ENCODE measurements around the gene PTAR1. TPM values are rescaled to one million over a fixed set of nuclear protein-coding genes. Genes with fewer than 3 reads are reported as not detected.
A peak's percentile ranks its signal among the peaks of the same experiment; 100 is the strongest.

Gene PTAR1
- total RNA-seq, 2 donors from 2014 or later = 35.8 to 41.9 TPM

DNA sequence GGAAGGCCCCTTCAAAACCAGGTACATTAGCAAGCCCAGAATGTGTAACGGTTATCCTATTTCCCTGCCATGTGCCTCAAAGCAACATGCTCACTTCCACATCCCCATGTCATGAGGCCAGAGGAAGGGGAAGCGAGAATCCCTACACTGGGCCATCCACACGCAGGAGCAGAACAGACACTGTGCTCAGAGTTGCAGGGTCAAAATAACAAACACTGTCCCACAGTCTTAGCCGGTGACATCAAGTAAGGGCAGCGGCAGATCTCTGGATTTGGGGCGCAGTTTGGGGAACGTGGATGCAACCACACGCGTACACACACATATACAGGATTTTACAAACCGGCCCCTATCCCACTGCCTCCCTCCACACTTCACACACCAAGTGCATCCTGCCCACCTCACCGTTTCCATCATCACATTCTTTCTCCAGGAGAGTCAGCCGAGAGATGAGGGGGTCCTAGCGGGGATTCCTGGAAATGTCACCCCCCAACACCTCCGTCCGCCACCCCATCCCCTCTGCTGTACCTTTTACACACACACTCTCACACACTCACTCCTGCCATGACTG is 88.4 kb downstream of the PTAR1 start:
- 47 to 61% methylated on average over 15 of the region's 15 CpGs for WGBS, 2 donors
- H3K36me3 ChIP-seq (replicated peaks in 1 of 2; ENCODE audit: insufficient read depth in 1 of 2, low read depth in 2 of 2) = no peaks in the 10 kb centered on the region
- ATAC-seq (no peak), DNase-seq (peak in 1 of 4 donors; percentile 25)
- H3K4me3 ChIP-seq = peak overlapping the region; percentile 52 to 77
- intact Hi-C loops (cut with DNase I) = no loop called here
- no peaks in the 10 kb centered on the region for H3K9me3 ChIP-seq
- peak overlapping the region; percentile 35 to 75 (median 58) for H3K27ac ChIP-seq
- no peaks in the 10 kb centered on the region for H3K27me3 ChIP-seq
- H3K4me1 ChIP-seq = peaks cover 13% of the 10 kb centered on the region
- TF ChIP-seq, protein P1, sequence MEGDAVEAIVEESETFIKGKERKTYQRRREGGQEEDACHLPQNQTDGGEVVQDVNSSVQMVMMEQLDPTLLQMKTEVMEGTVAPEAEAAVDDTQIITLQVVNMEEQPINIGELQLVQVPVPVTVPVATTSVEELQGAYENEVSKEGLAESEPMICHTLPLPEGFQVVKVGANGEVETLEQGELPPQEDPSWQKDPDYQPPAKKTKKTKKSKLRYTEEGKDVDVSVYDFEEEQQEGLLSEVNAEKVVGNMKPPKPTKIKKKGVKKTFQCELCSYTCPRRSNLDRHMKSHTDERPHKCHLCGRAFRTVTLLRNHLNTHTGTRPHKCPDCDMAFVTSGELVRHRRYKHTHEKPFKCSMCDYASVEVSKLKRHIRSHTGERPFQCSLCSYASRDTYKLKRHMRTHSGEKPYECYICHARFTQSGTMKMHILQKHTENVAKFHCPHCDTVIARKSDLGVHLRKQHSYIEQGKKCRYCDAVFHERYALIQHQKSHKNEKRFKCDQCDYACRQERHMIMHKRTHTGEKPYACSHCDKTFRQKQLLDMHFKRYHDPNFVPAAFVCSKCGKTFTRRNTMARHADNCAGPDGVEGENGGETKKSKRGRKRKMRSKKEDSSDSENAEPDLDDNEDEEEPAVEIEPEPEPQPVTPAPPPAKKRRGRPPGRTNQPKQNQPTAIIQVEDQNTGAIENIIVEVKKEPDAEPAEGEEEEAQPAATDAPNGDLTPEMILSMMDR (IDR thresholded peaks at IDR 0.05) = no peak
- TF ChIP-seq POLR2A (IDR thresholded peaks at IDR 0.05) = no peak

DNA sequence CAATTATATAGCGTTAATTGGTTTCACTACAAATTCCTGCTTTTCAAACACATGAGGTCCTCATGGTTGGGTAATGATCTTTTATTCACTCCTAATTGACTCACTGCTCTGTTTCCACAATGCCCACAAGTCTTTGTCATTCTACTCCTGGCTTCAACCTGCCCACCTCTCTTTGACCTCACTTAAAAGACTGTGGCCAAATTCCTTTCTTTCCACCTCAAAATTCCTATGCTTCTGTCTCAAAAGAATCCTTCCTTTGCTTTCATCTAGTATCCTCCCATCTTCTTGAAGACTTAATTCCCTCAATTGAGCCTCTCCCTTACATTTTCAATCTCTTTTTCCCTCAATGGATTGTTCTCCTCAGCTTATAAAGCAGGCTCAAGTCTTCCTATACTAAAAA is 92.5 kb downstream of the PTAR1 start:
- no peaks in the 10 kb centered on the region for H3K36me3 ChIP-seq (replicated peaks in 1 of 2; ENCODE audit: insufficient read depth in 1 of 2, low read depth in 2 of 2)
- DNase-seq (no peak), ATAC-seq (no peak)
- H3K27me3 ChIP-seq = no peaks in the 10 kb centered on the region
- no peaks in the 10 kb centered on the region for H3K9me3 ChIP-seq
- intact Hi-C loops (cut with DNase I) = no loop called here
- WGBS, 2 donors = 93 to 100% methylated on average over 1 of the region's 1 CpG
- TF ChIP-seq POLR2A (IDR thresholded peaks at IDR 0.05) = no peak
- TF ChIP-seq, protein P1 (IDR thresholded peaks at IDR 0.05) = no peak
- no peak overlapping the region for H3K4me3 ChIP-seq
- H3K27ac ChIP-seq = no peak overlapping the region
- H3K4me1 ChIP-seq = peaks cover 8% of the 10 kb centered on the region

DNA sequence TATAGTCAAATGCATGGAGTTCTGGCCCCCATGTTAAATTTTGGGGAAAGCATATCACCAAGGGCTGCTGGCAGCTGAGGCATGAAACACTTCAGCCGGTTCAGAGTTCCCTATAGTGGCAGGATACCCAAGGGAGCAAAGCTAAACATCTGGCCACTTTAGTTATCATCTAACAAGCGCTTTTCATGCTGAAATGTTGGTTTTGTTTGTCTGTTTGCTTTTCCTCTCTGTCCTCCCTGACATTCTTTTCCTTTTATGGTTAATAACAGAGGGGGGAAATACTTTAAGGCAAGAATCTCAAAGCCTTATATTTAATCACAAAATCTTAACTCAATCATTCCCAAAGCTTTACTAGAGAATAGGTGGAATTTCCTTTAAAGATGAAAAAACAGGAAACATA is 99.5 kb downstream of the PTAR1 start:
- H3K9me3 ChIP-seq = no peaks in the 10 kb centered on the region
- TF ChIP-seq, protein P1 (IDR thresholded peaks at IDR 0.05) = no peak
- TF ChIP-seq POLR2A (IDR thresholded peaks at IDR 0.05) = no peak
- H3K27ac ChIP-seq = no peak overlapping the region
- ATAC-seq = no peak
- 64 to 70% methylated on average over 2 of the region's 2 CpGs for WGBS, 2 donors
- no peaks in the 10 kb centered on the region for H3K36me3 ChIP-seq (replicated peaks in 1 of 2; ENCODE audit: insufficient read depth in 1 of 2, low read depth in 2 of 2)
- intact Hi-C loops (cut with DNase I) = no loop called here
- no peaks in the 10 kb centered on the region for H3K27me3 ChIP-seq
- no peak for DNase-seq
- no peaks in the 10 kb centered on the region for H3K4me1 ChIP-seq
- H3K4me3 ChIP-seq = no peak overlapping the region

Other genes starting within 250 kb of the PTAR1 start
- 1 to 10 TPM; 3.3 to 3.6 TPM for gene APBA1, start 87.6 kb downstream of the PTAR1 start, total RNA-seq
- 1 to 10 TPM in 1 of 2 donors, not detected in 1; 2.1 TPM for gene CFAP95, start 60.8 kb upstream of the PTAR1 start, total RNA-seq